ENCODE results near the gene ZNF787.

Gene ZNF787

DNA sequence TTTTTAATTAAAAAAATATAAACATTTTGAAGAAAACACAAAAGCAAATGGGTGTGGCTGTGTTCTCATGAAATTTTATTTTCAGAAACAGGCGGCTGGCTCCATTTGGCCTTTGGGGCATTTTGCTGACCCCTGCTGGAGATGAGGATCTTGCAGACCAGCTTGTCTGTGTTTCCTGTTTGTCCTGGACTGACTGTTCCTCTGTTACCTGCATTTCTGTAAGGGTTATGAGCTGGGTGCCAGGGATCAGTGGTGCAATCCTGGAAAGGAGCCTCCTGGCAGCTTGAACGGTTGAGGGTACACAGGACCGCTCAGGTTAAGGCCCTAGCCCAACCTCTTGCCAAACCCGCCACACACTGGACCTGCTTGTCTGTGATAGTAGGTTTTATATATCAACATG is 49.9 kb downstream of the ZNF787 start:
- DNase-seq (ENCODE audit: insufficient read length, low spot score) (no peak), FAIRE-seq (no peak)
- TF ChIP-seq CTCF (IDR thresholded peaks at IDR 0.05; ENCODE audit: insufficient read depth, missing control alignments), result peak; percentile 3

- DNase-seq (ENCODE audit: insufficient read length, low spot score) (no peak), FAIRE-seq (no peak)
- no peak for TF ChIP-seq CTCF (IDR thresholded peaks at IDR 0.05; ENCODE audit: insufficient read depth, missing control alignments)
These were observed 51.5 kb downstream of the ZNF787 start for GRCh38 chr19:56069642-56070041.

GRCh38 chr19:56066152-56067023 is 54.7 kb downstream of the ZNF787 start:
- FAIRE-seq, result no peak
- TF ChIP-seq CTCF (IDR thresholded peaks at IDR 0.05; ENCODE audit: insufficient read depth, missing control alignments), result peak; percentile 72
- peak; percentile 70 for DNase-seq (ENCODE audit: insufficient read length, low spot score)

GRCh38 chr19:56053596-56053995 is 67.5 kb downstream of the ZNF787 start:
- DNase-seq (ENCODE audit: insufficient read length, low spot score) (no peak), FAIRE-seq (no peak)
- no peak for TF ChIP-seq CTCF (IDR thresholded peaks at IDR 0.05; ENCODE audit: insufficient read depth, missing control alignments)
